ENCODE results near the gene SPSB1.

- TF ChIP-seq CTCF (IDR thresholded peaks at IDR 0.05 in 8 of 11, conservative IDR thresholded peaks at IDR 0.05 in 3 of 11) (no peak), POLR2A (IDR thresholded peaks at IDR 0.05) (no peak), POLR2AphosphoS5 (IDR thresholded peaks at IDR 0.05) (no peak)
These were observed 22.9 kb downstream of the SPSB1 start for GRCh38 chr1:9315411-9316079.

Data from spleen (tissue), 7 donors.